ENCODE data around the gene STIP1.
"Not testable (repeated sequence)": the region's sequence is repeated elsewhere in the genome, so short reads cannot be mapped to it uniquely, and the experiment has no call there.

STIP1 gene

DNA sequence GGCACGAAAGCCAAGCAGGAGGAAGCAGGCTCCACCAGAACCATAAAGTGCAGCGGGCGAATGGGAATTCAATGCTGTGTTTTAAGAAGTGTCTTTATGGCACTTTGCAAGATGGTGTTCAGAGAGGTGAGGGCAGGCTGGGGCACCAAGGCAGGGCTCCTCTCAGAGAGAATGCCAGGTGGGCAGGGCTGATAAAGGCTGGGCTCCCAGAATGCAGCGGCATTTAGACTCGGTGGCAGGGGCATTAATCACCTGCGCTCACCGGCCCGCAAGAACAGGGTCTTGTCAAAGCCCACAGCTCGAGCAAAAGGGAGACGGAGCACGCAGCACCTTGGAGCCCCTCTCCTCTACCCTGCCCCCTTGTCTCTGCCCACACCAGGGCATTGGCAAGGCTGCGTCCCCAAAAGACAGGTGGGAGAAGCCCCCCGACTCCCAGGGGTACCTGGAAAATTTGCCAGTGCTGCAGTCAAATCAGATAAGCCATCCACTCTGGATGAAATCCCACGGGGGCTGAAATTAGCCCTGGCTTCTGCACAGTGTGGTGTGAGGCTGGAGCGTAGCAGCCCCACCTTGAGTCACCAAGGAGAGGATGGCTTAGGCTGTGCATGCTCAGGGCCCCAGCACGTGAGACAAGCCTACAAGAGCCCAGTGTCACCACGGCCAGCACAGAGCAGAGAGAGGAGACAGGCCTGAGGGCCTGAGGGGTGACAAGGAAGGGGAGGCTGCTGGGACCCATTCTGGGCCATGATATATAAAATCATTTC, 28.2 kb upstream of the STIP1 start:
- DNase-seq (ENCODE audit: low read depth) = no peak

DNA sequence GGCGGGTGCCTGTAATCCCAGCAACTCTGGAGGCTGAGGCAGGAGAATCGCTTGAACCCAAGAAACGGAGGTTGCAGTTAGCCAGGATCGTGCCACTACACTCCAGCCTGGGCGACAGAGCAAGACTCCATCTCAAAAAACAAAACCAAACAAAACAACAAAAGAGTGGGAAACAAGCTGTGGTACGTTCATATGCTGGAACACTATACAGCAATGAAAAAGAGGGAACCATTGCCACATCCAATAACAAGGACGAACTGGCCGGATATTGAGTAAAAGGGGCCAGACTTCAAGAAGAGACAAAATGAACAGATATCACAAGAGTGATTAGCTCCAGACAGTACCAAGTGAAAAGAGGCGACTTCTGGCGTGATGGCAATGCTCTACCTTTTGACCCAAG, 24.9 kb upstream of the STIP1 start:
- DNase-seq (ENCODE audit: low read depth) = no peak

DNA sequence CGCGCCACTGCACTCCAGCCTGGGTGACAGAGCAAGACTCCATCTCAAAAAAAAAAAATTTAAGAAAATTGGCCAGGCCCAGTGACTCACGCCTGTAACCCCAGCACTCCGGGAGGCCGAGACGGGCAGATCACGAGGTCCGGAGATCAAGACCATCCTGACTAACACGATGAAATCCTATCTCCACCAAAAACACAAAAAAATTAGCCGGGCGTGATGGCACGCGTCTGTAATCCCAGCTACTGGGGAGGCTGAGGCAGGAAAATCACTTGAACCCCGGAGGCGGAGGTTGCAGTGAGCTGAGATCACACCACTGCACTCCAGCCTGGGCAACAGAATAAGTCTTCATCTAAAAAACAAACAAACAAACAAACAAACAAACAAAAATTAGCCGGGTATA, 23.2 kb upstream of the STIP1 start:
- not testable (repeated sequence) for DNase-seq (ENCODE audit: low read depth)

DNA sequence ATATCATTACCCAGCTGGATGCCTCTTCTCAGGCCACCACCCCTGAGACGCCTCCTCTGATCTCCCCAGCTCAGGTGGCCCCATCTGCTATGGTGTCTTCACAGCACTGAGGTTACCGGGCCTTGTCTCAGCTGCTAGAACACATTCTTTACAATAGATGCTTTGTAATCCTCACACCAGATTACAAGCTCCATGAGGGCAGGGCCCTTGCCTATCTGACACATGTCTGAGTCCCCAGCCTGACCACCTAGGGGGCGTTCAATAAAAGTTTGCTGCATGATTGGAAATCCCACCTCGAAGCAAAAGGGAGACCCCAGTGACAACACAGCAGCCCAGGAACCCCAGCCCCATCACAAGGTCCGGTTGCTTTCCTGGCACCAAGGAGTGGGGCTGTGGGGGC, 22.0 kb upstream of the STIP1 start:
- DNase-seq (ENCODE audit: low read depth) = no peak

DNA sequence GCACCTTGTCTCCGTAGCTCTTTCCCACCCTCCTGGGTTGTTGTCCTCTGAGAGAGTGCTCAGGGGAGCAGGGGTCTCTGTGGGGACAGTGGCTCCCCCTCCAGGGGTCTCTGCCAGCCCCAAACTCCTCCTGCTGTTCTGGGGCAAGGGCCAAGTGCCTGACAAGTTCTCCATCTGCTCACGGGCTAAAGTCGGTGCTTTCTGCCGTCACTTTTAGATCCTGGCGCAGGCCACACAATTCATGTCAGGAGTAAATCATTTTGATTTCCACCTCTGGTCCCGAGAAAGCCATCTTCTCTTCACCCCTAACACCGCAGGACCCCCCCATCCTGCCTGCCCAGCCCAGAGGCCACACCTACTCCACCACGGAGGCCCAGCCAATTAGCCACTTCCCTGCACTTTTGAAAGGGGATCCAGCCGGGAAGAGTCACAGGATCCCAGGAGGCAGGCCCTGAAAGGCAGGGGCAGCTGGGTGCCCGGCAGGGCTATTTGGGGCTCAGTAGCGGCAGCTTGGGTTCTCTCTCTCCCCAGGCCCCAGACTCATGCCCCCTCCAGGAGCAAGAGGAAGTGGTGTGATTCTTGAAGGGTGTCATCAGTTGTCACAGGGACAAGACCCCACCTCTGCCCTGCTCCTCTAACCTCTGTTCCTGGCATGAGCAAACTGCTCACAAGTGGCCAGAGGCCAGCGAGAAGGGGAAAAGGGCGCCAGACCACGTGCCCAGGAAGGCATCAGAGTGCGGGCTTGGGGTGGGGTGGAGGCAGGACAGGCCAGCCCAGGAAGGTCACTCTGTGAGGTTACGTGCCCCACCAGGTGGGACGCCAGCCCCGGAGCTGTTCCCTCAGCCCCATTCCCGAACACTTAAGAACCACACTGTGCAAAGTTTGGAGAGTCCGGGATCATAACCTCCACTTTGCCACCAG, 21.3 kb upstream of the STIP1 start:
- DNase-seq (ENCODE audit: low read depth) = no peak

DNA sequence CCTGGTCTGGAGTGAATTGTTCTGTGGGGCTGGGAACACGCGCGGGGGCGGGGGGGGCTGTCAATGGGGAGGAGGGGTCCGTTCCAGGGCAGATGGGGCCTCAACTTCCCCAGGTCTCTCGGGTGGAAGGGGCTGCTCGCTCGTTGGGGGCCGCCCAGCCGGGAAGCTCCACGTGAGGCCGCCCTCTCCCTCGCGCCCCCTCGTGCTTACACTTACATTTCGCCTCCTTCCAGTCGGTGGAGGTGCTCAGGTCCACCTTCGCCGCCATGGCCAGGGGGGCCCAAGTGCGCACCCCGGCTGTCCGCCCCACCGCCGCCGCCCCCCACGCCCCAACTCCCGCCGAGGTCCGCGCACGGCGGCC, 20.5 kb upstream of the STIP1 start:
- DNase-seq (ENCODE audit: low read depth) = no peak

DNA sequence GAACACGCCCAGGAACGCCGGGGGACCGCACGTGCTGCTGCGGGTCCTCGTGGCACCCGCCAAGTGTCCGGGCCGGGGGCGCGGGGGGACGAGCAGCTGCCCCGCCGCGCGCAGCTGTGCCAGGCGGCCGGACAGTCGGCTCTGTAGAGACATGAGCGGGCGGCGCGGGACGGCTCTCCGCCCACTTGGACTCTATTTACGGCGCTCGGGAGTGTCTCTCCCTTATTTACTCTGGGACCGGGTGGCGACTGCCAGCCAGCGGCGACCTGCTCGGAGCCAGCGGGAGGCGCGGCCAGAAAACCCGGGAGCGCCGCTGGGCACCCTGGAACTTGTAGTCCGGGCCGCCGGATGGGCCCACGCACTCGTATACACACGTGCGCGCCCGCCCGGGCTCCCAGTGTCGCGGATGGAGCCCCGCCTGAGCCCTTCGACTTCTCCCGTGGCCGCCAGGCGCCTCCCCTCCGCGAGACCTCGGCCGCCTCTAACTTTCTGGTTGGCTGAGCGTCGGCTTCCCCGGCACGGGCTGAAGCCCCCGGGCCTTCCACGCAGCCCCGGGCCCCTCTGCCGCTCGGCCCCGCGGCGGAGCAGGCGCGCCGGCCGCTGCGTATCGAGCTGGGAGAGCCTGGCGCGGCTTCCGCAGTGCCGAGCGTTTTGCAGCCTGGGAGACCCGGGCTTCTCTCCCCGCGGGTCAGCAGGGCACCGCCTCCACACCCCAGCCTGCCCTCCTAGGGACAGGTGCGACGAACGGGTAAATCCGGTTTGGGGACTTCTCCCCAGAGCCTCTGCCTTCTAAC, 19.9 kb upstream of the STIP1 start, which contains the start of gene MACROD1:
MACROD1 (minus strand) TSS at position 272 of the 794 bp plus-strand sequence; CDS start at position 153, 119 bp downstream.
- DNase-seq (ENCODE audit: low read depth) = peak; percentile 76

DNA sequence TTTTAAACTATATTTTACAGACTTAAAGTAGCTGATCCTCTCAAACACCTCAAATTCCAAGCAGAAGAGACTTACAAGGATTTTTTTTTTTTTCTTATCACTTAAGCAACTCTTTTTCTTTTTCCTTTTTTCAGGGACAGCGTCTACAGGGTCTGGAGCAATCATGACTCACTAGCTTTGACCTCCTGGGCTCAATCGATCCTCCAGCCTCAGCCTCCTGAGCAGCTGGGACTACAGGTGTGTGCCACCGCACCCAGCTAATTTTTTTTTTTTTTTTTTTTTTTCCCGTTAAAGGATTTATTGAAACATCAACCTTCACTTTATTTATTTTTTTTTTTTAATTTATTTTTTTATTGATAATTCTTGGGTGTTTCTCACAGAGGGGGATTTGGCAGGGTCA, 15.6 kb upstream of the STIP1 start:
- no peak for DNase-seq (ENCODE audit: low read depth)

DNA sequence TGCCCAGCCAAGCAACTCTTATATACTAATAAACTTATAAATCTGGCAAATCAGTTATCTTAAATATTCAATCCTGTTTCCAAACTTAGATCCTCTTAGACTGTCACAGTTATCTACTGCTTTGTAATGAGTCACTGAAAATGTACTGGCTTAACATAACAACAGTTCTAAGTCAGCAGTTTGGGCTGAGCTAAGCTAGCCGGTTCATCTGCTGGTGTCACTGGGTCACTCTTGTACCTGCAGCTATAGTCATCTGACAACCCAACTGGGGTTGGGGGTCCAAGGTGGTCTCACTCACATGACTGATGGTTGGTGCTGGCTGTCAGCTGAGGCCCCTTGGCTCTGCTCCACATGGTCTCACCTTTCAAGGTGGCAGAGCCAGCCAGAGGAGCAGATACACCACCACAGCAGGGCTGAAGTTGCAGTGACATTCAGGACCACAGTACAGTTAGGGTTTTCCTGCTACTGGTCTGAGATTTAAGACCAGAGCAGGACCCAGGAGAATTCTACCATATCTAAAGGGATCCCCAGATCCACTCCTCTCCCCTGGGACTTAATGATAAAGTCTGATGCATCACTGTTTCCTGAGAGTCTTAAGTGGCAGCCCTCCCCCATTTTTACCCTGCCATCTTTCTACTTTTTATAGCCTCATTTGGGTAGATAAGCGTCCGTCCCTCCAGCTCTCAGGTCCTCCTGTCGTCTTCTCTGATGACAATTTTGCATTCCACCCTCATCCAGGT, 12.2 kb upstream of the STIP1 start:
- no peak for DNase-seq (ENCODE audit: low read depth)

DNA sequence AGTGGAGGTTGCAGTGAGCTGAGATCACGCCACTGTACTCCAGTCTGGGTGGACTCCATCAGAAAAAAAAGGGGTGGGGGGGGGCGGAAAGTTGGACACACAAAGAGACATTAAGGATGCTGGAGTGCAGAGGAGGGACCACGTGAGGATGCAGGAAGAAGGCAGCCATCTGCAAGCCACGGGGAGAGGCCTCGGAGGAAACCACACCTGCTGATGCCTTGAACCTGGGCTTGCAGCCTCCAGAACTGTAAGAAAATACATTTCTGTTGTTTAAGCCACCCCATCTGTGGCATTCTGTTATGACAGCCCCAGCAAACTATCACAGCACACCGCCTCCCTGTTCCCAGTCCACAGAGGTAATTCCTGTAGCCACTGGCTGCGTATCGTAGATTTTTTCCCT, 9.2 kb upstream of the STIP1 start:
- DNase-seq (ENCODE audit: low read depth) = no peak

DNA sequence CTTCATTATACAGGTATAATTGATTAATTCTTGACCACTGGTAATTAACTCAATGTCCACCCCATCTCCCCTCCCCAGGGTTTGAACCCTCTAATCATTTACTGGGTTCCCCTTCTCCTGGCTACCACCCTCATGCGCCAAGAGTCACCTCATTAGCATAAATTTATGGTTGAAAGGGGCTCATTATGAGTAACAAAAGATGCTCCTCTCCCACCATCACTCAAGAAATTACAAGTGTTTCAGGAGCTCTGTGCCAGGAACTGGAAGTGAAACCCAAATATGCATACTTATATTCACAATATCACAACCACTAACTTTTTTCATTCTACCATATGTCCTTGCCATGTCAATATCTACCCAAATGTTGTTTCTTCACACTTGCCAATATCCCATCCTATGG, 7.8 kb upstream of the STIP1 start:
- DNase-seq (ENCODE audit: low read depth) = no peak

DNA sequence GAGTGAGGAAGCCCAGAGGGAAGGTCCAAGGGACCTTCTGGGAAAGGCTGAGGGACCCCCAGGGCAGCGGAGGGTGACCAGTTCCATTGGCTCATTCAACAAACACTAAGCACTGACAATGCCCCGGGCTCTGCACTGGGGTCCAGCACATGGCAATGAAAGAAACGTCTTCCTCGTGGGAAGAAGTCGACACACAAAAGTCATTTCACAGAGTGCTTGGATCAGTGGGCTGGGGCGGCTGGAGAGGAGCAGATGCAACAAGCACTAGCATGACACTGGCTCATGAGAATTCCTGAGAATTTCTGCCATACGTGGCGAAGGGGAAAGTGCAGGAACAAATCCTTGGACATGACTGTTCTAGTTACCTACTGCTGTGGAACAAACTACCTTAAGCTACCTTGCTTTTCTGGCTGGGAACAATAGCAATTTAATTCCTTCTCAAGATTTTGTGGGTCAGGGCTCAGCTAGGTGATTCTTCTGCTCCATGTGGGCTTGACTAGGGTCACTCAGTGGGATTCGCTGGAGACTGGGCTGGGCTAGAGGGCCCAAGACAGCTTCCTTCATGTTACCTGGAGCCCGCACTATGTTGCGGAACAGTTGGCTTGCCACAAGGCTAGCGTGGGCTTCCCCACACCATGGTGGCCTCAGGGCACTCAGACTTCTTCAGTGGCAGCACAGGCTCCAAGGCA, 6.9 kb upstream of the STIP1 start:
- no peak for DNase-seq (ENCODE audit: low read depth)

DNA sequence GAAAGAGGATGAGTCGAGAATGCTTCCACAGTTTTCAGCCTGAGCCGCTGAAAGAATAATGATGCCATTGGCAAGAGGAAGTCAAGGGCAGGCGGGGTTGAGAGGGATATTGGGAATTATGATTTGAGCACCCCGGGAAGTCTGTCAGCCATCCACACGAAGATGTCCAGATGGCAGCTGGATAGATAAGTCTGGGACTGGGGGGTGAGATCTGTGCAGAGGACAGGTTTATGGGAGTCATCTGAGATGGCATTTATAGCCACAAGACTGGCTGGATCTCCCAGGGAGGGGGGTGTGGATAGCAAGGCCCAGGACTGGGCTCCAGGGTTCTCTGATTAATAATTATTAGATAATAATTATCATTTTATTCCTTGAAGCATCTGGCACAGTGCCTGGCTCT, 5.1 kb upstream of the STIP1 start:
- DNase-seq (ENCODE audit: low read depth) = no peak

DNA sequence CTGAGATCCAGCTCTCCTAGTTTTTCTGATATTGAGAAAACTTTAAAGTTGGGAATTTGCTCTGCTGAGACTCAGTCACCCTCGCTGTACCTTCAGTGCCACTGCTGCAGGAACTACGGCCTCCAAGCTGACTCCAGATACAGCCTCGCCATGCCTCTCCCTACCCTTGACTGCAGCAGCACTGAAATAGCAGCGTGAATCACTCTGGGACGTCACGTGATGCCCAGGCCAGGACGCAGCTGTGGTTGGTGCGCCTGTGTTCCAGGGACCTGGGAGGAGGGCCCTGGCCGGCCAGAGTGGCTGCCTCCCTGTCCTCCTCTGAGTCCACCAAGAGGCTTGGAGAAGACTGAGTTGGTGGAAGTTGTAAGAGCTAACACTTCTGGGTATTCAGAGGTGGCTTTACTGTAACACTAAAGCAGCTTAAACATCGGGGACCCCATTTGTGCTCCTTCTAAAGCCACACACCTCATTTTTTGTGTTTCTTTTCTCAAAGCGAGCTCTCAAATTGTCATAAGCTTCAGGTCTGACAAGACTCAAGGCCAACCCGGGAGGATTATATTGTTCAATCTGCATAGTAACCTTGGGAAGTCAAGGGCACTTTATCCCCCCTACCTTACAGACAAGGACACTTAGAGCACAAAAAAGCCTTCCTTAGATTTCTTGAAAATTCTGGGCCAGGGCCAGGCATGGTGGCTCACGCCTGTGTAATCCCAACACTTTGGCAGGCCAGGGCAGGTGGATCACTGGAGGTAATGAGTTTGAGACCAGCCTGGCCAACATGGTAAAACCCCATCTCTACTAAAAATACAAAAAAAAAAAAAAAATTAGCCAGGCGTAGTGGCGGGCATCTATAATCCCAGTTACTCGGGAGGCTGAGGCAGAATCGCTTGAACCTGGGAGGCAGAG, 4.2 kb upstream of the STIP1 start:
- no peak for DNase-seq (ENCODE audit: low read depth)

DNA sequence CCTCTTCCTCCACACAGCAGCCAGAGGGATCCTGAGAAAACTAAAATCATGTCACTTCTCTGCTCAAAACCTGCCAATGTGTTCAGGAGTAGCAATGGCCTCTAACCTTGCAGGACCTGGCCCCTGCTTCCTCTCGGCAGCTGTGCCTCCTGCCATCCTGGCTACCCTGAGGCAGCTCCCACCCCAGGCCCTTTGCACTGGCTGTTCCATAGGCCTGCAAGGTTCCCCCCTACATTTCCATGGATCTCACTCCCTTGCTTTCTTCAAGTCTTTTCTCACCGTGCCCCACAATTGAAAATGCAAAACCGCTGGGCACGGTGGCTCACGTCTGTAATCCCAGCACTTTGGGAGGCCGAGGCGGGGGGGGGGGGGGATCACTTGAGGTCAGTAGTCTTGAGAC, 2.1 kb upstream of the STIP1 start:
- DNase-seq (ENCODE audit: low read depth) = no peak

DNA sequence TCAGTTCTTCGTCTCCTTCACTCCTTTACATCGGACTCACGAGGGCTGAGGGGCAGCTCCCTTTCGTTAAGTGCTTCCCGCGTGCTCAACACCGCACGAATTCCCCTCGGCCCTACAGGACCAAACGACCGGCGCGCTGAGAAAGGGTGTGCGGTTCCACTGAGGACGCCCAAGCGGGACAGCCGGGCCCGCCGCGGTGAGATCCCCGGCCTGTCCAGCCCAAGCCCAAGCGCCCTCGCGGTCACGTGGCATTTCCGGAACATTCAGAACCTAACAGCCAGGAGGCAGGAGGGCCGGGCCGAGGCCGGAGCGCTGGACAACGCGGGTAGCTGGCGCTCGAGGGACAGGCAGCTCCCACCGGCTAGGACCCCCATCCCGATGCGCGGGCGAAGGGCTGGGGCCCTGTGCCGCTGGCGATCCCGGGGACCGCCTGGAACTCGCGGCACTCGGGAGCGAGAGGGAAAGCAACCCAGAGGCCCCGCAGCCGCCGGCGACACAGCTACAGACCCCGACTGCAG, 737 bp upstream of the STIP1 start:
- no peak for DNase-seq (ENCODE audit: low read depth)

DNA sequence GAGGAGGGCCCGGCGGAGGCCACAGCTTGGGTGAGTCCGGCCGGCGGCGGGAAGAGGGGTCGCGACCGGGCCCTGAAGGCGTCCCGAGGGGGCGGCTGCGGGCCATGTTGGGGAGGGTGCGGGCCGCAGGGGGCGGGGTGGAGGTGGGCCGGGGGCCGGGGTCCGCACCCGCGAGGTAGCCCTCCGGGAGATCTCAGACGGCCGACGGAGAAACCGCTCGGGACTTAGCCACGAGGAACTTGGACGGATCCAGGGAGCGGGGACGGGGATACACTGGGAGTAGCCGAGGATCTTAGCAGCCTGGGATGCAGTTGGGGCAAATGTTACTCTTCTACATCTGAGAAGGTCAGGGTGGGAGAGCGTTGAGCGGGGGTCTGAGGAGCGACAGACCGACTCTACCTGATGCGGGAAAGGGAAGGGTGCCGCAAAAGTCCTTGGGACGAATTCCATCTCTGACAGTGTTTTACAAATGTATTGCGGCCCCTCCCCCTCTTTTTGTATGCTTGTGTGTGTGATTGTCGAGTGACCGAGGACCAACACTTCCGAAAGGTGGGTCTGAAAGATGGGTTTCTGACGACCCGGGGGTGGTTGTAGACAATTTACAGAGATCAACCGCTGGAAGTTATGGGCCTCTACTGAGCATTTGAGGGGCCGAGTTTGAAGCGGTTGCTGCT, 658 bp downstream of the STIP1 start:
- no peak for DNase-seq (ENCODE audit: low read depth)

DNA sequence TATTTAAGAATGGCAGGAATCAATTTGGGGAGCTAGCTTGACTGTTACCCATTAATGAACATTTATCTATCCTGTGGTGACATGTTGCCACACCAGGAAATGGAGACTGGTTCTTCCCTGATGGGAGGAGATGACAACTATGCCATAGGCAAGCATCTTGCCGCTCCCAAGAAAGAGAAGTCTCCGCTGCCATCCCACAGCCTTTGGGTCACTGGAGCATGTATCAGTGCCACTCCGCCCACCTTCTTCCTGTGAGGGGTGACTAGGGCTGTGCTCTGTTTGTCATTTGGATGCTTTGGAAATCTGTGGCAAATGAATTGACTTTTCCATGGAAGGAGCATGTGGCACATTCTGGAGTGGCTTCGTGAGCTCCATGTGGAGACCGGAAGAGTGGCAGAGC, 6.5 kb downstream of the STIP1 start:
- DNase-seq (ENCODE audit: low read depth) = no peak

DNA sequence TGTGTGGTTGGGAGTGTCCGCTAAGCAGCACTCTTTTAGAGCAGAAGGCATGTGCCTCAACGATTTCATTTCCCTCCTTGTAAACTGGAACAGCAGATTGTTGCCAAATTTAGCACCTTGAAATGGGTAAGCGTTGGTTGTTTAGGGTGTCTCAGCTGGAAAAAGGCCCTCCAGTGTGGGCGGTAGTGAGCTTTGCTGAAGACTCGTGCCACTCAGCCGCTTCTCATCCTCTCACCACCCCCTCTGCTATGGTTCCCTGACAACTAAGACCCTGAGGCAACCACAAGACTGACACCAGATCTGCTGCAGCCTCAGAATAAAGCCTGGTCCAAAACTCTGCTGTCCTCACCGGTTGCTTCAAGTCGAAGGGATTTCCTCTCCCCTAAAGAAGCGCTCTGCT, 10.7 kb downstream of the STIP1 start:
- DNase-seq (ENCODE audit: low read depth) = no peak

All from CMK (cell line).